Measurements from ENCODE around the gene PIP5K1B.

PIP5K1B gene

DNA sequence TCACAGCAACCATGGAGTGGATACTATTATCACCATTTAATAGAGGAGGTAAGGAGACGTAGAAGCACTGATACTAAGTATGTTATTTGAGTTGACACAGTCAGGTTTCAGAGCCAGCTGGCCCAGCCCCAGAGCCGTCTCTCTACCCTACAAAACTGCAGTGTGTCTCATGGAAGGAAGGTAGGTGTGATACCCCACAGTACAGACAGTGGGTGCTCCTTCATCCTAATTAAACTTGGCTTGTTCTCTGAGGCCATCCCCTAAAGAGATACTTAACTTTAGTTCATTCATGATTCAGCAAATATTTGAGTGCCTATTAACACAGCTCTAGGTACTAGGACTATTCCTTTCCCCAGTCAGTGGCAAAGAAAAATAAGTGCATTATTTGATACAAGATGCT, 22.6 kb downstream of the PIP5K1B start:
- no peak for TF ChIP-seq CTCF (conservative IDR thresholded peaks at IDR 0.05)
- H3K27ac ChIP-seq, result no peak overlapping the region

GRCh38 chr9:68728731-68729130, 23.7 kb downstream of the PIP5K1B start:
- TF ChIP-seq CTCF (conservative IDR thresholded peaks at IDR 0.05), result no peak
- no peak overlapping the region for H3K27ac ChIP-seq

DNA sequence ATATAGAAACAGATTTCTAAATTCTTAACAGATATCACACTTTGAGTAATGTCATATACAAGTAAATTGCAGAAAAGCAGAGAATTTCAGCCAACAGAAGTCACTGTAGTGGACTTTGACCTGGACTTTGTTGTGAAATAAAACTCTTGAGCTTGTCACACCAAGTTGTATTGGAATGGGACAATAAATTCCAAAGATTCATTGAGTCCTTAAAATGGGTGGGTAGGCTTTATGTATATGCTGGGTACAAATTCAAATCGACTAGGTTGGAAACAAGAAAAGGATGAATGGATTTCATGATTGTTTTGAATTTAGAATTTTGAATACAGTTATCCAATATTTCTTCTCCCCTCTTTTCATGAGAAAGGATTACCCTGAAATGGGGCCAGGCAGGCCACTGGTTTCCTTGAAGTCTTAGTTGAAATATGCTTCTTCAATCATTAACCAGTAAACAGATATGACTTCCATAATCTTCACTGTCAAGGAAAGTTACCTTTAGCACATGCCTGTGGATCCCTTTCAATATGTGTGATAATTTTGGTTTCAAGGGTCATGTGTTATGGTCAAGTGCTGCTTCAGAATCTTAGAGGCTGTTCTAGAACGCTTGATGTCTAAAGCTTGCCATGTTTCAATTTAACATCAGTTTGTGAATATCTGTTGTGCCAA, 25.7 kb downstream of the PIP5K1B start:
- no peak overlapping the region for H3K27ac ChIP-seq
- TF ChIP-seq CTCF (conservative IDR thresholded peaks at IDR 0.05), result no peak

DNA sequence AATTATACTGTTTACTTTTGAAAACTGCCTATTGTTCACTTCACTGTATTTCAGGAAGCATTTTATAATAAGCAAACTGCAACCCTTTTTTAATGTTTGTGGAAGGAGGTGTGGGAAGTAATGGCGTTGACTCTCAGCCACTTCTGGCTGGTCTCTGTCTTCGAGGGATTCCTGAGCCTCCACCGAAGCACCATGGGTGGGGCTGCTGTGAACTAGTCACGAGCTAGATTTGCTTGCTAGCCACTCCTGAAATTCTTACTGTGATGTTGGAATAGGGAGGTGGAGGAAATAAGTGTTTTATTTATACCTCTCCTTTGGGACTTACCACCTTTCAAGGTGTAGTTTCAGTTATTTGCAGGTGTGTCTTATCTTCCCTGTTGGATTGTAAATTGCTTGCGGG, 26.8 kb downstream of the PIP5K1B start:
- TF ChIP-seq CTCF (conservative IDR thresholded peaks at IDR 0.05), result no peak

DNA sequence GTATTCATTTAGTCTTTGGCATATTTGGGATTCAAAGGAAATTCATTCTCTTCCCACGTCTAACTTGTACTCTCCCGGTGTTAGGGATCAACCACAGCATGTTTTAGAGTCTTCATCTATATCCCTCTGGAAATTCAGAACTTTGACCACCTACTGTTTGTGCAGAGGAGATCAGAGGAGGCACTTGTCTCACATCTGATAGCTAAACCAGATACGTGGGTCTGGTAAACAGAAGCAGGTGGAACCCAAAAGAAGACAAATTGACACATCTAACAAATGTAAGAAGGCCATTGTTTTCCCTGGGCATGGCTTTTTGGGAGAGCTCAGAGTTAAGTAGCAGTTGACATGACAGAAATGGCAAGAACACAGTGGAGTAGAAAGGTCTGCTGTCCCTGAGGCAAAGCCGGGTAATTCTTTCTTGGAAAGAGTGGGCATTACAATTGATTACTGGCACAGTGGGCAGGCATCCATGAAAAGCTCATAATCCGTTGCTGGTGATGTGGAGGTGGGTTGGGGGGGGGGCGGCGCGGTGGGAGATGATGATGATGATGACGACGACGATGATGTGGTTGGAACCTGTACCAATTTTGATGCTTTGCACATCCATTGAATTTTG, 27.5 kb downstream of the PIP5K1B start:
- no peak for TF ChIP-seq CTCF (conservative IDR thresholded peaks at IDR 0.05)

More for the DNA sequence above, 26.8 kb downstream of the PIP5K1B start:
- H3K27ac ChIP-seq, result no peak overlapping the region

GRCh38 chr9:68733021-68733405, 28.0 kb downstream of the PIP5K1B start:
- TF ChIP-seq CTCF (conservative IDR thresholded peaks at IDR 0.05), result no peak
- no peak overlapping the region for H3K27ac ChIP-seq

More for the DNA sequence above, 27.5 kb downstream of the PIP5K1B start:
- no peak overlapping the region for H3K27ac ChIP-seq

- TF ChIP-seq CTCF (conservative IDR thresholded peaks at IDR 0.05), result no peak
- H3K27ac ChIP-seq, result no peak overlapping the region
Observed at GRCh38 chr9:68738358-68738757, 33.3 kb downstream of the PIP5K1B start.
